Caki2 (cell line): ENCODE data around the gene ATP5PD. TPM values are rescaled to one million over a fixed set of nuclear protein-coding genes. Genes with fewer than 3 reads are reported as not detected.

ENCODE experiments used
- DNase-seq: peaks from one replicate; pipeline ENCODE4 v3.0.0-alpha.2; 2015; ENCODE audit warnings: low read depth
- in situ Hi-C: cut with HindIII; loops from 2 replicates; pipeline ENCODE4 v1.10.0; 2016; ENCODE audit warnings: low sequenced_read_pairs, low pct_unique_long_range_greater_than_20kb, mixed read lengths
- total RNA-seq: library from RNA; depleted of rRNA; stranded (reverse); fragments of >200 nt; shearing (Covaris generic); gene quantifications from 2 replicates; pipeline ENCODE4 v1.2.3, GENCODE V29; 2014; ENCODE audit warnings: low replicate concordance; rRNA removed

The ATP5PD gene
- 289 and 430 TPM in 2 replicates for total RNA-seq

GRCh38 chr17:75046407-75047289 is at the start of gene ATP5PD, which contains the start of gene KCTD2:
TSS of gene ATP5PD (minus strand) at chr17:75046969. CDS start at chr17:75042650, 4,319 bp downstream.
TSS of gene KCTD2 (plus strand) at chr17:75047225. CDS start at chr17:75047251, 26 bp downstream.
- in situ Hi-C loops: no loop called here
- peak; percentile 95 for DNase-seq

- peak; percentile 98 for DNase-seq
- in situ Hi-C loops: no loop called here
These were observed 49.4 kb upstream of the ATP5PD start for GRCh38 chr17:75096082-75096625.

GRCh38 chr17:75094871-75095399 is 48.2 kb upstream of the ATP5PD start:
- no peak for DNase-seq
- in situ Hi-C loops: no loop called here

- no peak for DNase-seq
- in situ Hi-C loops: no loop called here
These were observed 46.9 kb upstream of the ATP5PD start for GRCh38 chr17:75093548-75094158.

- DNase-seq: no peak
These were observed 45.1 kb upstream of the ATP5PD start for GRCh38 chr17:75091855-75092327.

GRCh38 chr17:75090871-75091854 is 44.4 kb upstream of the ATP5PD start:
- in situ Hi-C loops: no loop called here
- no peak for DNase-seq

More at GRCh38 chr17:75091855-75092327, 45.1 kb upstream of the ATP5PD start:
- in situ Hi-C loops: no loop called here

- DNase-seq: no peak
- in situ Hi-C loops: no loop called here
These were observed 42.0 kb upstream of the ATP5PD start for GRCh38 chr17:75088465-75089417.

- no peak for DNase-seq
These were observed 41.0 kb upstream of the ATP5PD start, which contains the start of gene SLC16A5 for GRCh38 chr17:75087558-75088453. TSS of gene SLC16A5 (plus strand) at chr17:75087954. CDS start at chr17:75093637, 5,683 bp downstream.

GRCh38 chr17:75087182-75087557 is 40.4 kb upstream of the ATP5PD start:
- no peak for DNase-seq
- in situ Hi-C loops: no loop called here

More at GRCh38 chr17:75087558-75088453, 41.0 kb upstream of the ATP5PD start, which contains the start of gene SLC16A5:
- in situ Hi-C loops: no loop called here

- in situ Hi-C loops: no loop called here
- no peak for DNase-seq
These were observed 39.9 kb upstream of the ATP5PD start for GRCh38 chr17:75086496-75087181.

GRCh38 chr17:75084039-75084660 is 37.4 kb upstream of the ATP5PD start:
- peak; percentile 87 for DNase-seq
- in situ Hi-C loops: no loop called here

- in situ Hi-C loops: no loop called here
- no peak for DNase-seq
These were observed 35.9 kb upstream of the ATP5PD start for GRCh38 chr17:75082683-75083082.

GRCh38 chr17:75081611-75082540 is 35.1 kb upstream of the ATP5PD start:
- in situ Hi-C loops: no loop called here
- no peak for DNase-seq

- in situ Hi-C loops: no loop called here
- DNase-seq: no peak
These were observed 32.2 kb upstream of the ATP5PD start for GRCh38 chr17:75079023-75079373.
